HG02870 (cell line): ENCODE results near the gene COQ9.
"Not testable (repeated sequence)": the region's sequence is repeated elsewhere in the genome, so short reads cannot be mapped to it uniquely, and the experiment has no call there.

ENCODE experiments used
- ATAC-seq: cut with Tn5 transposase; IDR thresholded peaks from one replicate; pipeline ENCODE4 v1.9.1; 2021; ENCODE audit warnings: mild to moderate bottlenecking, moderate library complexity; ENCODE audit not compliant: unreplicated experiment

The COQ9 gene

DNA sequence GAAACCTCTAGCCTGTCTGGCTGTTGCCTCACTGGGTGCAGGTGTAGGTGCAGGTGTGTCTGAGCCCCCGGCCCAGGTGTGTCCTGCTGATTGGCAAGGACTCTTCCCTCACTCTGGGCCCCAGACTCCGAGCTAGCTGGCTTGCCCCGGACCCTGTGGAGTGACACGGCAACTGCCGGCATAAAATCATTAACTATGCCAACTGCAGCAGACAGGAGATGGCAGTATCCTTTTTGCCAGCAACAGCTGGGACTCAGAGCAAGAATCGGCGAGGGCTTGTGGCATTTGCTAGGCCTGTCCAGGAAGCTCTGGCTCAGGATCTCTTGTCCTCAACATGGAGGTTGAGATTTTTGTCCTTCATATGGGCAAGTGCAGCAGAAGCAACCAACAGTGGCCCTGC is 20.9 kb upstream of the COQ9 start:
- no peak for ATAC-seq

DNA sequence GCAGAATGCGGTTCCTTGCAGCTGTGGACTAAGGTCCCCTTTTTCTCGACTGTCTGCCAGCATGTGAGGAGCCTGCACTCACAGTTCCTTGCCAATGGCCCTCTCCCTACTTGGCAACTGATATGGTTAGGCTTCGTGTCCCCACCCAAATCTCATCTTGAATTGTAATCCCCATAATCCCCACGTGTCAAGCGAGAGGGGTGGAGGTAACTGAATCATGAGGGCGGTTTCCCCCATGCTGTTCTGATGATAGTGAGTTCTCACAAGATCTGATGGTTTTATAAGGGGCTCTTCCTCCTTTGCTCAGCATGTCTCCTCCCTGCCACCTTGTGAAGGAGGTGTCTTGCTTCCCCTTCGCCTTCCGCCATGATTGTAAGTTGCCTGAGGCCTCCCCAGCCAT is 20.0 kb upstream of the COQ9 start:
- no peak for ATAC-seq

DNA sequence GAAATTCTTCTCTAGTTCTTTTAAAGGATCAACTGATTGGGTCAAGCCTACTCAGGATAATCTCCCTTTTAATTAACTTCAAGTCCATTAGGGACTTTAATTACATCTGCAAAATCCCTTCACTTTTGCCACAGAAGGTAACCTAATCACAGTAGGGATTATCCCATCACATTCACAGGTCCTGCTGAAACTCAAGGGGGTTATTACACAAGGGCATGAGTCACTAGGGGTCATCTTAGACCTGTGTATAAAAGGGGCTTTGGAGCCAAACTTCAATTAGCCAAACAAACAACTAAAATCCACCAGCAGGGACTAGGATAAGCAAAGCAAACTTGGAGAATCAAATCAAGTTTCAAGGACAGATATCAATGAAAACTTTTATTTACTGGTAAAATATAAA is 19.5 kb upstream of the COQ9 start:
- ATAC-seq: no peak

DNA sequence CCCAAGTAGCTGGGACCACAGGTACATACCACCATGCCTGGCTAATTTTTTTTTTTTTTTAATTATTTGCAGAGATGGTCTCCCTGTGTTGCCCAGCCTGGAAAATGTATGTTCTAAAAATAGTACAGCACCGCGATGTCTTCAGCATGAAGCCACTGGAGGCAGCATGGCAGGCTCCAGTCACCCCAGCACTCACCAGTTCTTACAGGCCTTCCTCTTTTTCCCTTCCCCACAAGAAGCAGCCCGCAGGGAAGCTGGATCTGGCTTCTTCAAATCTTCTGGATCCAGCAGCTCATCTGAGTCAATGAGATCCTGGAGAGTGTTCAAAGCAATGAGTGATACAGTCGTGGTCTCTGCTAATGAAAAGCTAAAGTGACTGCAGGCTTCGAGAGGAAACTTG is 16.3 kb upstream of the COQ9 start:
- ATAC-seq: no peak

DNA sequence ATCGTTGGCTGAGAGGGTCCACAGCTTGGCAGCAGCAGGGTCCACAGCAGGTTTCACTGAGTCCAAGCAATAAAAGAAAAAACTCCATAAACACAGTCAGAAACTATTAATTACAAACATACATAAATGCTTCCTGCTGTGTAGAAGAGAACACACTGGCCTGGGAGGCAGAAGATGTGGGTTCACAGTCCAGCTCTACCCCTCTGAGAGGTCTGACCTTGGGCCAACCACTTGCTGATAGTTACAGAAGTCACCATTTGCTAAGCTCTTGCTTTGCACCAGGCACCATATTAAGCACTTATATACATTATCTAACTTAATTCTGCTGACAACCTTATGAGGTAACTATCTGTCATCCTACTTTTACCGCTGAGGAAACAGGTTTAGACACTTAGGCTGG is 14.8 kb upstream of the COQ9 start:
- no peak for ATAC-seq

DNA sequence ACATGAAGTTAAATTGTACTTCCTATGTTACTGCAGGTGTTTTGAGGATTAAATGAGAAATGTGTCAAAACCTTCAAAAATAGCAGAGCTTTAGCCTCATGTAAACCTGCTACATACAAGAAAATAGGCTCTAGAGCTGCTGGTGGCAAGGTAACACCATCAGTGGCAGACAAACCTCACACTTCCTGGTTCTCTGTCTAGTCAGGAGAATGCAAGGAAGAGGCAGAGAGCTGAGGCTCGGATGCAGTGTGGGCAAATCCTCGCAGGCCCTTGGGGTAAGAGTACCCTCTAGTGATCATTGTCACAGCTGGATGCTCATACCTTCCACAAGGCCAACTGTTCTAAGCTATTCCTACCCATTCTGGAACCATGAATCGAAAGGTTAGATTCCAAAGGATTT is 14.3 kb upstream of the COQ9 start:
- no peak for ATAC-seq

DNA sequence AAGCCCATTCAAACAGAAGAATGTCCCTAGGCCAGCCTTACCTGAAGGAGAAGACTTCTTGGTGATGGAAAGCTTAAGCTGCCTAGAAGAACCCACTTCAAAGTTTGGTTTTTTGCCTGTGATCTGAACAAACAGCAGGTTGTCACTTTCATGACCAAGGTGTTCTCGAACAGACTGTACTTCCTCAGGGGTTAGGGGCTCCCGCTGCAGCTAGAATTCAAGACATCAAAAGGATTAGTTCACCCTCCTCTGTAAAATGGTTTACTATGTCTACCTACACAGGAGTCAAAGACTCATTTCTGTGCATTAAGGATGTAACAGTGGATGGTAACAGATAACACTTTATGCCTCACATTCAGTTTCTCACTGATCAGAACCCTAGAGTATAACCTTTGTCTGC is 13.3 kb upstream of the COQ9 start:
- no peak for ATAC-seq

DNA sequence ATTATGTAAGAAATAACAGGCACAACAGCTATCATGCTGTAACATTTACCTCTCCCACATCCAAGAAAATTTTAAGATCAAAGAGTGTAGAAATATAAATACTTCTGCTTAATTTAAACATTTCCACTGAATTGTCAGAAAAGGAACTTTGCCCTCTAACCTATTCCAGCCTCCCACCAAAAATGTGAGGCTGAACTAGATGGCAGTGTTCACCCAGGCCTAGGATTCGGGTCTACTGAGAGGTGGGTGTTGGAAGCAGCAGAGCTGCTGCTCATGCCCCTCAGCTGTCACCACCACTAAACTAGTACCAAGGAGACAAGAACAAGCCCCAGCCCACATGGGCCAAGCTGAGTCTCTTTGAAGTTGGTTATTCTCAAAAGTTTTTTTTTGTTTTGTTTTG is 11.4 kb upstream of the COQ9 start:
- ATAC-seq: no peak

DNA sequence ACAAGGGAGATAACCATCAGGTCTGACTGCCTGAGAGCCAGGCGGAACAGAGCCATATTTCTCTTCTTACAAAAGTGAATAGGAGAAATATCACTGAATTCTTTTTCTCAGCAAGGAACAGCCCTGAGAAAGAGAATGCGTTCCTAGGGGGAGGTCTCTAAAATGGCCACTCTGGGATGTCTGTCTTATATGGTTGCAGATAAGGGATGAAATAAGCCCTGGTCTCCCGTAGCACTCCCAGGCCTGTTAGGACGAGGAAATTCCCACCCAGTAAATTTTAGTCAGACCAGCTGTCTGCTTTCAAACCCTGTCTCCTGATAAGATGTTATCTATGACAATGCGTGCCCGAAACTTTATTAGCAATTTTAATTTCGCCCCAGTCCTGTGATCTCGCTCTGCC is 7.3 kb upstream of the COQ9 start:
- not testable (repeated sequence) for ATAC-seq

DNA sequence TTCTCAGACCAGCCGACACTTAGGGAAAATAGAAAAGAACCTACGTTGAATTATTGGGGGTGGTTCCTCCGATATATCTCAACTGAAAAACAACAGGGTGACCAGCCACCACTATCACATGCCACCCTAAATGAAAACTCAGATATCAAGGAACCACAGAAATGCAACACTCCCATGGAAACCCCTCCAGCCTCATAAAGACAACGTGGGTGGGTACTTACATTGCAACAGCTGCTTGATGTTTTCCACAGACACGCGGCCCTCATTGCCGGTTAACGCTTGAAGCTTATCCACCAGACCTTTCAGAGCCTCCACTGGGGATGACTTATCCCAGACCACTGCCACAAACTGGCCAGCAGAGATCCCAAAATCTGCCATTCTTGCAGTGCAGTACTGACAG is 6.7 kb upstream of the COQ9 start:
- ATAC-seq: not testable (repeated sequence)

DNA sequence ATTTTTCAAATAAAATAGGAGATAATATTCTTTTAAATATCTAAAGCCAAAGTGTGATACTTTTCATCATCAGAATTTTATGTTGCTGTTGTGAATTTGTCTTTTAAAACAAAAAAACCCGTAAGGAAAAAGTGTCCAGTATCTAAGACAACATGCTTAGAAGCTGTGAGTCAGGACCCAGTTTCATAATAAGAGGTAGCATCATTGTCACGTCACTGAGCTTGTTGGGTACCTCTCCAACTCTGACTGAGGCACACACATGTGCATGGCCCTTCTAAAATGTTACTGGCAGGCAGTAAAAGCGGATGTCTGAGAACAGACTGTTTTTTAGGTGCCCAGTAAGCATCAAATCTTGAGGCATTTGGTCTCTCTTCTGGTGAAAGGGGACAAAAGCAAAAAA is 2.6 kb upstream of the COQ9 start:
- ATAC-seq: no peak

DNA sequence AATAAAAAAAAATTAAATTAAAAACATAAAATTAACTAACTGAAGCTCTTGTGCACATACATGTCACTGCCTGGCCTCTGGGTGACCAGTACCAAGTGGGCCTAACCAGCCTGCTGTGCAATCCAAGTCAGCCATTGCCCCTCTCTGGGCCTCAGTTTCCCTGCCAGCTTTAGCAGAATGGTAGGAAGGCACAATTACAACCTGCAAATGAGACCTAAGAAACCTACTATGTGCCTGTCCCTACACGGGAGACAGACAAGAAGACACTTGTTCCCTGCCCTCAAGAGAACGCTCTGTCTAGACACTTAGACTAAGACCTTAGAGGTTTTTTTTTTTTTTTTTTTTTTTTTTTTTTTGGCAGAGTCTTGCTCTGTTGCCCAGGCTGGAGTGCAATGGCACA is 1.8 kb upstream of the COQ9 start:
- no peak for ATAC-seq

DNA sequence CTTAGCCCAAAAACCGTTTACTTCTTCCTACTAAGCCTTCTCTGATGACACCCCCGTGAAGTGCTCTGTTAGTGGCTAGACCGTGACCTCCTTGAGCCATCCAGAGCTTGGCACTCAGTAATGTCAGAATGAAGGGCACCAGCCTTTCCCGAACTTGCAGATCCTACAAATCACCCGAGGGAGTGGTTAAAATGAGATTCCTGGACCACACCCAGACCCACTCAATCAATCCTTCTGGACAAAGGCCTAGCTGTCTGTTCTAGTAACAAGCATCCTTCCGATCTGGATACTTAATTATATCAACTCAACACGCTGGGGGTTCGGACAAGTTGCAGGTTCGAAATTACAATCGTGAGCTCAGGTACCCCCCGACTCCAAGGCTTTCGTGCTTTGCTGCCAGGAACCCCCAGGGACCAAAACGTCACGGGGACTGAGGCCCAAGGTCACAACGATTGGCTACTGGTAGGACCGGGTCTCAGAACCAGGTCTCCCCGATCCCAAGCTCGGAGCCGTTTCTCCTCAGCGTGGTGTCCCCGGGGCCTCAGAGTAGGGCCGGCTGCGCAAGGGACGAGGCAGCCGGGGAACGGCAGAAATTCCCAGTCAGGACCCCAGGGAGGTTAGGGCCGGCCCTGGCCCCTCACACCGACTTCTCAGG is 621 bp upstream of the COQ9 start:
- ATAC-seq: peak; percentile 30

DNA sequence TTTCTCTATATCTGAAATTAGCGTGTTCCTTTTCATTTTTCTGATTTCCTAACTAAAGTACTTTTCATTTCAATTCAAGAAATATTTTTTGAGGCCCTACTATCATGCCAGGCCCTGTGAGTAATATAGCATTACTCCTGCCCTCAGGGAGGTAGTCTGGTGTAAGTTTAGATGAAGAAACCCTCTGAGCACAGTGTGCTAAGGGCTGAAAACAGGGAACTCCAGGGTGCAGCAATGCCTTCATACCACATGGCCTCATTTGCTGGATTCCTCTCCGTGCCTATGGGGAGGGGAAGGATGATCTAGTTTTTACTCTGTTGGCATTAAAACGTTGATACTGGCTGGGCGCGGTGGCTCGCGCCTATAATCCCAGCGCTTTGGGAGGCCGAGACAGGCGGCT is 4.7 kb downstream of the COQ9 start:
- ATAC-seq: no peak

DNA sequence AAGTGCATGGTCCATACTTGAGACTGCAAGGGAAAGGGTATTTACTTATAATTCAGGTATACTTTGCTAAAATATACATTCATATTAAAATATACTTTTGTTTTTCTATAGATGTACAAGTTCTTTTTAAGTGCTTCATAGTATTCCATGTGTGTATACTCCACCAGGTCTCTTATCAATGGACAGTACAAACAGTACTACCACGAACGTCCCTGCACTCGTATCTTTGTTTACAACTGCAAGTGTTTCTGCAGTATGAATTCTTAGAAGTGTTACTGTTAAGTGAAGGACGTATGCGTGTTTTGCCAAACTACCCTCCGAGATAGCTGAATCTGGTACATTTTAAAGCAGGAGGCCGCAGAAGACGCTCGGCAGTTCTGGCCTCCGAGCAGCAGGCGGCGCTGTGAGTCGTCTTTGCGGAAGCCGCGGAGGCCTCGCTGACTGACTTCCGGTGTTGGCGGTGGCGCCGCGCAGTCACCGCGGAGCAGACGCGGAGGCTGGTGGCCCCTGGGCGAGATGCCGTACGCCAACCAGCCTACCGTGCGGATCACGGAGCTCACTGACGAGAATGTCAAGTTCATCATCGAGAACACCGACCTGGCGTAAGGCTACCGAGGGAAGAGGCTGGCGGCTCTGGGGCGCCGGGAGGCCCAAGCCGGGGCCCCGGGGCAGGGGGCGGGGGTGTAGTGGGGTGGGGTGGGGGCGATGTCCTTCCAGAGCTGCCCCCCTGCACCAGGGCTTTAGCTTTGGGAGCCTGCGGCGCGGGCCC is 15.1 kb downstream of the COQ9 start, which contains the start of gene POLR2C:
POLR2C (plus strand) TSS at position 471 of the 769 bp plus-strand sequence; CDS start at position 517, 46 bp downstream.
- peak; percentile 84 for ATAC-seq

DNA sequence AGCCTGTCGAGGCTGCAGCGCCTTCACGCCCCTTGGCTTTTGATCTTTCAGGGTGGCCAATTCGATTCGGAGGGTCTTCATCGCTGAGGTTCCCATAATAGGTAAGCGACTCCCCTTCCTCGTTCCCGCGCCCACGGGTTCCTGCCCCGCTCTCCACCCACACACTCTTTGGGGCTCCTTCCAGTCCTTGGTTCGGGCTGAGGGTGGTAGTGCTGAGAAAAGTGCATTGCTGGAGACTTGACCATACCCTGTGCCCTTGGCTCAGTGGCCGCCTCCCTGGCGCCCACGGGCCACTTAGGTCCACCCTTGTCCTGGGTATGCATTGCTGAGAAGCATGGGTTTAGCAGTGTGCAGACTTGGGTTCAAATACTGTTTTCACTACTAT is 15.7 kb downstream of the COQ9 start:
- ATAC-seq: no peak

DNA sequence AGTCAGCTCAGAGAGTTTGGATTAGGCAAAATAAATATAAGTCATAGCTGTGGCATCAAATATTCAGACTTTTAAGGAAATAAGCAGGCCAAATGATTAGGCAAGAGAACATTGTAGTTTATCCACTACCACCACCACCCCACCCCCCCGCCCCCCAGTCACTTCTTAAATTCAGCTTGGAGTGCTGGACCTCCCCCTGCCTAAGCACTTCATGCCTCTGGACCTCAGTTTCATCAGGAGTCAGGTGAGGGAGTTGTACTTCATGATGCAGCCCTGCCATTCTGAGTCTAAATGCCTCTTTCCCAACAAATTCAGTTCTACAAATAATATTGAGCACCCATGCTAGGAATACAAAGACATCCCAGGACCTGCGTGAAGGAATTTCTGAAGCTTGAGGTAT is 17.2 kb downstream of the COQ9 start:
- ATAC-seq: no peak

DNA sequence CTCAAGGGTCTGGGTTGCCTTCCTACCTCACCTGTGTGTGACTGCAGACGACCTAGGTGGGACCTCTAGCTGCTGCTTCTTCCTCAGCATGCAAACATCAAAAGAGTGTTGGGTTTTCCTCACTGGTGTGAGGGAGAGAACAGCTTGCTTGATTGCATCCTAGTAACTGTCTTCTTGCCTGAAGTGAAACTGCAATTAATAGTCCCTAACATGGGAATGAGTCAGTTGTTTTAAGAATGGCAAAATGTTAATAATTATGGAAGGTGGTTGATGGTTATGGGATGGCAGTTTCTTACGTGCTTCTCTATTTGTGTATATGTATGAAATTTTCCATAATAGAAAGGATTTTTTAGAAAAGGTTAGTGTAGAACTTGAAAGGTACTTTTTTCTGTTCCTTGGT is 21.1 kb downstream of the COQ9 start:
- no peak for ATAC-seq

DNA sequence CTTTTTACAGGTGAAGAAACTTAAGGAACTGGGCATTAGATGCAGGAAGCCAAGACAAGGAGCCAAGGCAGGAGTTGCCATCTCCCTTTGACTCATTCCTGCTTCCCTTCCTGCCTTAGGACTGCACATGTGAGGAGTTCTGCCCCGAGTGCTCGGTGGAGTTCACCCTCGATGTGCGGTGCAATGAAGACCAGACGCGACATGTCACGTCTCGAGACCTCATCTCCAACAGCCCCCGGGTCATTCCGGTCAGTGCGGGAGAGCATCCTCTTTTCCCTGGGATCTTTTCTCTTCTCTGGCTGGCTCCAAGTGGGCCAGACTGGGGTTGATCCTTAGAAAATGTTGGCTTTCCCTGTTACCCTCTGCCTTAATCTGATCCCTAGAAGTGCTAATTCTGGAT is 21.8 kb downstream of the COQ9 start:
- ATAC-seq: no peak

DNA sequence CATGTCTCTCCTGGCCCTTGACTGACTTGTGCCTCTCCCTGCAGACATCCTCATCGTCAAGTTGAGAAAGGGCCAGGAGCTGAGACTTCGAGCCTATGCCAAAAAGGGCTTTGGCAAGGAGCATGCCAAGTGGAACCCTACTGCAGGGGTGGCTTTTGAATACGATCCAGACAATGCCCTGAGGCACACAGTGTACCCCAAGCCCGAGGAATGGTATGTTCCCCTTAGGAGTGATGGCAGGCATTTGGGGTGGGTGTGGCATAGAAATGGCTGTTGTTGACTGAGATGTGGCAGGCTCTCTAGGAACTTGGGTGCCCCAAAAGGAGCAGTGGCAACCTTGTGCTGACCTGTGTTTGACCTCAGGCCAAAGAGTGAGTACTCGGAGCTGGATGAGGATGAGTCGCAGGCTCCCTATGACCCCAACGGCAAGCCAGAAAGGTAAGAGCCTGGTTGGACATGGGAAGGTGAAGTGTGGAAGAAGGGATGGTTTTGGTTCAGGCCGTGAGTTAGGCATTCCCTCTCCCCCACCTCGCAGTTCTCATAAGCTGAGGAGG is 22.7 kb downstream of the COQ9 start:
- no peak for ATAC-seq

DNA sequence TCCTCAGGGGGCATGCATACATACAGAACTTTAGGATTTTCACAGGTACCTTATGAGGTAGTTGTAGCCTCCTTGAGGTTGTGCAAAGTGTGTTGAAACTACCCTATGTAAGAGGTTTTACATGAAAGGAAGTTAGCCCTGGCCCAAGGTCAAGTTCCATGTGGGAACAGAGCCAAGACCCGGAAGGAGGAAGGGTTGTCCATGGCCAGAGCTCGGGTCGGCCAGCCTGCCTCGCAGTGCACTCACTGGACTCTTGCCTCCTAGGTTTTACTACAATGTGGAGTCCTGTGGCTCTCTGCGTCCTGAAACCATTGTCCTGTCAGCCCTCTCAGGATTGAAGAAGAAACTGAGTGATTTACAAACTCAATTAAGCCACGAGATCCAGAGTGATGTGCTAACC is 23.4 kb downstream of the COQ9 start:
- no peak for ATAC-seq

DNA sequence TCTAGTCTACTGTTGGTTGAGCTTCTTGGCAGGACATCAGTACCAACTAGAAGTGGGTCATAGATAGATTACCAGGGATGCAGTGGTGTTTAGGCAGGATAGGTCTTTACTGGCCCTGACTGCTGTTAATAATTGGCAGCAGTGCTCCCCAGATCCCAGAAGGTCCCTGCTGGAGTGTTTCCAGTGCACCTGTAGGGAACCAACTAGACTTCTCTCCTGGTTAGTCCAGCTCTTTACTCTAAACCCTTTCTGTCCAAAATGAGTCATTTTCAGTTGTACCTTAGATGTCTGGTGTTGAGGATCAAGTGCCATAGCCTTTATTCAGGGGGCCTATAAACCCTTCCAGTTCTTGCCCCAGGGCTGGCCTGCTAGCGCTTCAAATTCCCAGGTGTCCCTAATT is 23.9 kb downstream of the COQ9 start:
- ATAC-seq: no peak
